GM18951 (cell line): ENCODE measurements around the gene DUSP28.

Experiments
- POLR2A ChIP-seq: IDR thresholded peaks from 4 replicates; pipeline ENCODE4 v1.6.1; 2011; ENCODE audit warnings: mild to moderate bottlenecking; ENCODE audit not compliant: insufficient read length, insufficient read depth; ENCODE audit errors: extremely low read depth
- in situ Hi-C: fragments of 300-500 bp; cut with MboI; formaldehyde crosslinking; loops from one replicate; pipeline ENCODE4 v1.12.0; 2022; ENCODE audit warnings: low sequenced_read_pairs, mixed read lengths, inconsistent platforms; ENCODE audit not compliant: unreplicated experiment

Gene DUSP28, protein sequence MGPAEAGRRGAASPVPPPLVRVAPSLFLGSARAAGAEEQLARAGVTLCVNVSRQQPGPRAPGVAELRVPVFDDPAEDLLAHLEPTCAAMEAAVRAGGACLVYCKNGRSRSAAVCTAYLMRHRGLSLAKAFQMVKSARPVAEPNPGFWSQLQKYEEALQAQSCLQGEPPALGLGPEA

DNA sequence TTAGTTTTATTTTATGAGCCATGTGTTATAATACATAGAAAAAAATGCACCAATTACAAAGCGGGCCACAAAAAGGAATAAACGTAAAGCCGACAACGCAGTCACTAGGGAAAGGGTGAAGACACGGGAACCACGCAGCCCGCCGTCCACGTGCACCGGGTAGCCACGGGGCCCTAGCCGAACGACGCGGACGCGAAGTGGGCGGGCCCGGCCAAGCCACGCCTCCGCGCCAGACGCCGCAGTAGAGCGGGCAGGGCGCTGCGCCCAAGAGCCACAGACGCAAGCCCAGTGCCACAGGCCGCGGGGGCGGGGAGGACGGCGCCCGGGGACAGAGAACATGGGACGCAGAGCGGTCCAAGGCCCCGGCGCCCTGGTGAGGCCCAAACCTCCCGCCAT is at the start of gene DUSP28:
TSS of gene DUSP28 (plus strand) at position 274 of the 396 bp plus-strand sequence. CDS start 328 bp downstream, outside the sequence.
- in situ Hi-C loops, result no loop called here
- TF ChIP-seq POLR2A, result peak; percentile 89

DNA sequence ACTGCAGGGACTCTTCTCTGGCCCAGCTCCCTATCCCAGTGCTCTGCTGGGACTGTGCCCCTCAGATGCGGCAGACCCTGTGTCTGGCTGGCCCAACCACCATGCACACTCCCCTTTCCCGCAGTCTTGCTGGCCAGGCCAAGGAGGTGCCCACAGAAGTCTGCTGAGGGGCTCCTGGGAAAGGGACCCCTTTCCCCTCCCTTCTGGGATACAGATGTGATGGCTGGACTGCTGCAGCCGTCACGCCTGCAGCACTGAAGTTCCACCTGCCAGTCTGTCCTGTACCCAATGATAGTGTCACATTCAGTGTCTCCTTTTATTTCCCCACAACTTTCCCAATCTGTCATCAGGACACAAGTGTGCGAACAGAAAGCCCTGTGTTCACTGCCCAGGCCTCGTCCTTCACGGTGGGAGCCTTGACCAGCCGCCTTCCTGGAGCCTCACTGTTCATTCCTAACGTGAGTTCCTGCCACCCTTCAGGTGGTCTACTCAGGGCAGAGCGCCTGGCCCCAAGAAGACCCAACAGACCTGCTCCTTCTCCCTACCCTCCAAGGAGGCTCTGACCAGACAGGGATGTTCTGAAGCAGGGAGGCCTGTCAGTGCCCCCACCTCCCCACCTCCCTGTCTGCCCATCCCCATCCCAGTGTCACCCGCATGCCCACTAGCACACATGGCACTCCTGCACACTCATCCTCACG is 49.5 kb upstream of the DUSP28 start:
- in situ Hi-C loops, result no loop called here
- TF ChIP-seq POLR2A, result no peak

DNA sequence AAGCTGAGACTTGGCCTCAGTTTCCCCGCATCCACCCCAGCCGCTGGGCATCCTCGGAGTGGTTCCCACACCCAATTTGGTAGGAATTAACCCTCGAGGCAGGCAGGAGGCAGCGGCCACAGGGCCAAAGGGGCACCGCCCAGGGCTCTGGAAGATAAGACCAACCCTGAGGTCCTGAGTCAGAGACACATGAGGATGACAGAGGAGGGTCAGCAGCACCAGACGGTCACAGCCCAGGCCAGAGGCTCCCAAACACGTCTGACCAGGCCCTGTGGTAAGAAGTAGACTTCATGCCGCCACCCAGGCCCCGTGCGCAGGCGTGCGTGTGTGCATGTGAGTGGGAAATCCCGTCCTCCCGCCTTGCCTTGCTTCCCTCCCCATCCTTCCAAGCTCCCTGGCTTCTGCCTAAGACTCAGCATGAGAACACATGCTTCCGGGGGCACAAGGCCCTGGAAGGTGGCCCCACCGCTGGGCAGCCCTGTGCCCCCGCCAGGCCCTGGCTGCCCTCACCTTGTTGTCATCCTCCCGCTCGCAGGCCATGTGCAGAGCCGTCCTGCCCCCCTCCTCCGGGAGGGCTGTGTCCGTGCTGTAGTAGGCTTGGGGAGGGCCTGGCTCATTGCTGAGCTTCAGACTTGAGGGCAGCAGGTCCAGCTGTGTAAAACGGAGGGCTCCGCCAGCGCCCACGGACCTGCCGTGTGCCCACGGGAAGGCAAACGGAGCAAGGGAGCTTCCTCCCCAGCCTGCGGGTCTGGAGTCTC is 48.6 kb upstream of the DUSP28 start:
- no peak for TF ChIP-seq POLR2A
- in situ Hi-C loops, result no loop called here

DNA sequence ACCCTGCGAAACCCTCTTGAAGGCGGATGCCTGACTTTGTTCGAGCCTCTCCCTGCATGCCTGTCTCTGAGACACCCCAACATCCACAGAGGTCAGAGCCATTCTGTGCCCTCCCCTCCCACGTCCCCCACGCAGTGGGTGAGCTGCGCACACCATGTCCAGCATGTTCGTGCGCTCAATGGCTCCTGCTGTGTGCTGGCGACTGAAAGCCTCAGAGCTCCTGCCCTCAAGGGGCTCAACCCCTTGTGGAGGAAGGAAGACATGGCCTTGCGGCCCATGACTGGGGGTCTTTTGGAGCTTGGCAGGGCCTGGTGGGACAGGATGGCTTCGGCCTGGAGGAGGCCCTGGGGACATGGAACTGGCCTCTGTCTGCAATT is 48.1 kb upstream of the DUSP28 start:
- no peak for TF ChIP-seq POLR2A
- in situ Hi-C loops, result no loop called here

DNA sequence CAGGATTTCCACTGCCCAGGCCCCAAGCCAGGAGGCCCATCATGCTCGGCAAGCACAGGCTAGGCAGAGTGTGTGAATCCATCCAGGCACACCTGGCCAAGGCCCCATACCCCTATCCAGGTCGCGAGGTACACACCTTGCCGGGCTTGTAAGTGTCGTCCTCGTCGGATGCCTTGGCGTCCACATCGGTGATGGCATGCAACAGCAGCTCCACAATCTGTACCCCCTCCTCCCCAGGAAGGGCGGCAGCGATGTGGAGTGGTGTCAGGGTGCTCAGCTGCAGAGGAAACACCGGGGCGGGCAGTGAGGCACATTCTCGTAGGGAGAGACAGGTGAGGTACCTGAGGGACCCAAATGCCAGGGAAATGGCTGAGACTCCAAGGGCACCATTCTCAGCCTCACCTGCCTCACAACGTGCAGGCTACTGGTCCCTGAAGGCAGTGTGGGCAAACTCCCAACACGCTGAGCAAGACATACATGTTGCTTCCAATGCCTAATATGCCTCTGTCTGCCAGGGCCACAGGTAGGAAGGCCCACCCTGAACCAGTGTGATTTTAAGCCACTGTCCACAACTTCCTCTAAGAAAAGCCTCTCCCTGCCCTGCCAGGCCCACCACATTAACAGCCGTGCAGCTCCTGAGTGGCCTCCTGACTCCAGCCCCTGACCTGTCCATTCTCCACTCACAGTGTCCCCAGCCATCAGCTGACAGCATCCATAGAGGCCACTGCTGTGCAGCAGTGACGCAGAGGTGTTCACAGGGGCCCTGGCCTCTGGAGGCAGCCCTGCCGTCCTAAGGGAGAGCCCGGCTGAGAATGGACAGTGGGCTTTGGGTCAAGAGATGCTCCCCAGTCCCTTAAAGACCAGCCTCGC is 47.3 kb upstream of the DUSP28 start:
- TF ChIP-seq POLR2A, result no peak
- in situ Hi-C loops, result no loop called here

DNA sequence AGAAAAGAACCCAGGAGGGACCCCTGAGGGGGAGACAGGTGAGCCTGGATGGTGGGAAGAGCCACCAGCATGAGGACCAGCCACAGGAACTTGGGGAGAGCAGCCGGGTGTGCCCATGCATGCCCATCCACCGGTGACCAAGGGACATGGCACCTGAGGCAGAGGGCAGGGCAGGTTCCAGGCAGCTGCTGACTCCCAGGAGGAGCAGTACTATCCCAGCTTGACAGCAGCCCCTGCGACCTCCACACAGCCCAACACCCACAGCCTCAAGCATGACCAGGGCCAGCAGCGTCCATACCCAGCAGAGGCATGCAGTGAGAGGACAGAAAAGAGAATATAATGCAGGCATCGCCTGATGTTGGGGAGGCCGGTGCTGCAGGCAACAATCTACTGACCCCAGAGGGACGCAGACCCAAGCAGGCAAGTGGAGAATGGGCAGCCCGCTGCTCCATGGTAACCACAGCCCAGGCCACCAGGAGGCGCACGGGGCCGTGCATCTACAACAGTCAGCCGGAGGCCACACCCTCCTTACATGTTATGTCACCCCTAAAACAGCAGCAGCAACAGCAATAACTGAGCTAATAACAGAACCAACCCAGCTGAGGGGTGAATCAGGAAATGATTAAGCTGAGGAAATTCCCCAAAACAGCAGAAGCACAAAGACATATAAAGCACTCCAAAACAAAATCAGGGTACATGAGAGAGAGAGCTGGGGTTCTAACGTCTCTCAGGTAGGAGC is 46.4 kb upstream of the DUSP28 start:
- in situ Hi-C loops, result no loop called here
- no peak for TF ChIP-seq POLR2A

DNA sequence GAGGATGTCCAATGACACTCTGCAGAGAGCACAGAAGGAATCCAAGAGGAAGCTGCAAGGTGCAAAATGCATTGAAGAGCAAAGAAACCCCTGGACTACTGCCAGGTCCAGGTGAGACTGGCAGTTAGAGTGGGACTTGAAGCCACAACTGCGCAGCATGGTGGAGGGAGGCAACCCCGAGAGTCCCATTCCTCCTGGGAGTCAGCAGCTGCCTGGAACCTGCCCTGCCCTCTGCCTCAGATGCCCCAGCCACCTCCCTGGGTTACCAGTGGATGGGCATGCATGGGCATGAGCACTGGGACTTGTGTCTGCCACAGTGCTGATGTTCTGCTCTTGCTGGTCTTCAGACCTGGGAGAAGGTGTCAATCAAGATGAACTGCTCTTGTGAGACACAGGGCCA is 45.5 kb upstream of the DUSP28 start:
- TF ChIP-seq POLR2A, result no peak
- in situ Hi-C loops, result no loop called here

DNA sequence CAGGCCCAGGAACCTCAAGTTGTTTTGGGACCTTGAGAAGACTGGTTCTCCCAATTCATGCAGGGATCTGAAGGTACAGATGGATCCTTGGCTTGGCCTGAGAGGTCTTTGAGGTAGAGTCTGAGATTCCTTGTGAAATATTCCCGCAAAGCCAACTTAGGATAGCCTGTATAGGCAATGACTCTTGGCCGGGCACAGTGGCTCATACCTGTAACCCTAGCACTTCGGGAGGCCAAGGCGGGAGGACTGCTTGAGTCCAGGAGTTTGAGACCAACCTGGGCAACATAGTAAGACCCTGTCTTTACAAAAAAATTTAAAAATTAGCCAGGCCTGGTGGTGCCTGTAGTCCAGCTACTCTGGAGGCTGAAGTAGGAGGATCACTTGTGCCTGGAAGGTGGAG is 42.8 kb upstream of the DUSP28 start:
- in situ Hi-C loops, result no loop called here
- no peak for TF ChIP-seq POLR2A

DNA sequence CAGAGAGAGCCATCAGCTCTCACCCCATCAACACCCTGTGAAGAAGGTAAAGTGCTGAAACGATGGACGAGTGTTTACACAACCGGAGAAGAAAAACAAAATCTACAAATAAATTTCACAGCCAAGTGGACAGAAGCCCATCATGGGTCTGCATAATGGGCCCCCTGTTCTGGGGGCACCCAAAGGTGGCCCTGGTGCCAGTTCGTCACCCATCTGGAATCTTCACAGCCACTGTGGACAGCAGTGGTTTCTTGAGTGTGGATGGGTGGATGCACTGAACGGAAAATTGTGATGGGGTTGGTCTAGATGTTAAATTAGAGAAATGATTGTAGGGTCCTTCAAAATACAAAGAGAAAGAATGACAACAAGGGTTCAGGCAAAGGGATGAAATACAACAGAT is 41.2 kb upstream of the DUSP28 start:
- TF ChIP-seq POLR2A, result no peak
- in situ Hi-C loops, result no loop called here

DNA sequence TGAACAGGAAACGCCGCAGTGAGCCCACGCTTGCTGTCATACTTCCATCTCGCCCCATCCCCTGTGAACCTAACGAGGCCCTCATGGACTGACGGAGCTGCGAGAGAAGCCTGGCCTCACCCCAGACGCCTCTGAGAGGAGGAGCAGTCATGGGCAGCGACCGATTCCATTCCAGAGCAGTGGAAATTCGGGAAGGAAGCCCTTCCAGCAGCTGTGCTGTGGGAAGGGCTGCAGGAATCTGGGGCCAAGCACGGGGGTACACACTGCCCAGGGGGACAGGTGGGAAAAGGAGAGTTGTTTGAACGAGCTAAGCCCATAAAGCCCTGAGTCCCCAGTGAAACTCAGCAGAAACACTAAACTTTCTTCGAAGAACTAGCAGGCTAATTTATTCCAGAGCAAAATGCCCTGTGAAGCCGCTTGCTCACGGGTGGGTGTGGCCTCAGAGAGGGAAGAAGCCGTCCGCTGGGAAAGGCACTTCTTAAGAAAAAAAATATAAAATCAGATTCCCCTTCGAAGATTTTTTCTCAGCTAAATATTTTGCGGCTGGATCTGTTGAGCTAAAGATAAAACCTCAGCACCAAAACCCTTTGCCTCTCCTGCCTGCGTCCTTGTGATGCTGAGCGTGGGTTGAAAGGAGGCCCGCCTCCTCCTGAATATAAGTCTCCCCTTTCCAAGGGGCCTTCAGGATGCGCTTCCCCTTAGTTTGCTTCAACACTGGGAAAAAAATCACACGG is 40.6 kb upstream of the DUSP28 start:
- in situ Hi-C loops, result no loop called here

DNA sequence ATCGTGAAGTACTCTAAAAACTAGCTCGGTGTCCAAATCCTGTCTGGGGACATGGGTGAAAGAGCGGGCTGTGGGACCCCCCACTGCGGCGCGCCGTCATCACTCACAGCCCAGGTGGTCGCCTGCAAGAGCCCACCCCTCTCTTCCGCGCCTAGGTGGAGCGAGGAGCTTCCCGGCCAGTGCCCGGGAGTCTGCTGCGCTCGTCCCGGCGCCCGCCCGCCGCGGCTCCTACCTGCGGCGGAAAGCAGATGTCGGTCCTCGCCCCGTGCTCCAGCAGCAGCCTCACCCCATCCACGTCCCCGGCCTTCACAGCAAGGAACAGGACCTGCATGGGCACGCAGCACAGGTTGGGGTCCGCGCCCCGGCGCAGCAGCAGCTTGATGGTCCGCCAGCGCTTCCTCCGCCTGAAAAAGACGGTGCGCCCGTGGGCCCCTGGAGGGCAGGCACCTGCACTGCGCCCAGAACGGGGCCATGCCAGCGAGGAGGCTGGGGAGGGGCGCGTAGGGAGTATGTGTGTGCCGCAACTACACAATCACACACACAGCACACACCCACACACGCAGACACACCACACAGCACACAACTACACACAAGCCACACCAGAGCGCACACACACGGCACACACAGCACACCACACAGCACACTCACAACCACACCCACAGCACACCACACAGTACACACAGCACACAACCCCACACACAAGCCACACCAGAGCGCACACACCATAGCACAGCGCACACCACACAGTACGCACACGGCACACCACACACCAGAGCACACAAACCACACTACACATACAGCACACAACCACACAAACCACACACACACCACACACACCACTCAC is 39.8 kb upstream of the DUSP28 start:
- TF ChIP-seq POLR2A, result no peak
- in situ Hi-C loops, result no loop called here

More for the DNA sequence above, 40.6 kb upstream of the DUSP28 start:
- no peak for TF ChIP-seq POLR2A
